RWPE2 (cell line): Measurements from ENCODE around the gene HPX.

Source experiments
- ATAC-seq: fragments of 200-7000 bp; cut with Tn5 transposase; 3 replicates; pipeline ENCODE4 v1.9.1; 2021; ENCODE audit warnings: low read depth
- DNase-seq: peaks from one replicate; pipeline ENCODE4 v3.0.0-alpha.2; 2020; ENCODE audit warnings: low spot score
- H3K27ac ChIP-seq: fragments of 450-650 bp; 2 replicates; pipeline ENCODE4 v1.5.1; 2017; ENCODE audit warnings: mild to moderate bottlenecking; ENCODE audit not compliant: poor library complexity, severe bottlenecking
- H3K27me3 ChIP-seq: fragments of 250-450 bp; sonication (Bioruptor Pico); 2 replicates; pipeline ENCODE4 v1.5.1; 2021; ENCODE audit warnings: mild to moderate bottlenecking, moderate library complexity; ENCODE audit not compliant: insufficient read depth, poor library complexity, severe bottlenecking
- H3K36me3 ChIP-seq: fragments of 250-450 bp; sonication (Bioruptor Pico); 2 replicates; pipeline ENCODE4 v1.5.1; 2020; ENCODE audit warnings: low read depth, mild to moderate bottlenecking, moderate library complexity
- H3K4me1 ChIP-seq: fragments of 250-450 bp; sonication (Bioruptor Pico); 2 replicates; pipeline ENCODE4 v1.5.1; 2021; ENCODE audit warnings: mild to moderate bottlenecking, moderate library complexity; ENCODE audit not compliant: insufficient read depth, poor library complexity, severe bottlenecking
- H3K4me3 ChIP-seq: fragments of 250-450 bp; sonication (Bioruptor Pico); 2 replicates; pipeline ENCODE4 v1.5.1; 2021; ENCODE audit warnings: mild to moderate bottlenecking, moderate library complexity; ENCODE audit not compliant: severe bottlenecking
- H3K9me3 ChIP-seq: fragments of 250-450 bp; sonication (Bioruptor Pico); 2 replicates; pipeline ENCODE4 v1.5.1; 2021; ENCODE audit warnings: mild to moderate bottlenecking, moderate library complexity; ENCODE audit not compliant: severe bottlenecking
- CTCF ChIP-seq: fragments of 450-650 bp; IDR thresholded peaks from one replicate; pipeline ENCODE4 v1.5.1; 2017; ENCODE audit warnings: mild to moderate bottlenecking, moderate library complexity; ENCODE audit not compliant: poor library complexity, severe bottlenecking

The HPX gene

GRCh38 chr11:6413791-6414201 lies 27.0 kb downstream of the HPX start:
- no peak overlapping the region for H3K4me3 ChIP-seq
- no peak for ATAC-seq
- no peak for TF ChIP-seq CTCF
- H3K27me3 ChIP-seq = no peaks in the 10 kb centered on the region
- H3K36me3 ChIP-seq = no peaks in the 10 kb centered on the region
- DNase-seq = no peak
- no peaks in the 10 kb centered on the region for H3K9me3 ChIP-seq
- H3K4me1 ChIP-seq = peaks cover 3% of the 10 kb centered on the region
- no peak overlapping the region for H3K27ac ChIP-seq

- H3K9me3 ChIP-seq = no peaks in the 10 kb centered on the region
- no peak overlapping the region for H3K4me3 ChIP-seq
- DNase-seq (no peak), ATAC-seq (no peak)
- H3K36me3 ChIP-seq = no peaks in the 10 kb centered on the region
- H3K4me1 ChIP-seq = no peaks in the 10 kb centered on the region
- no peak for TF ChIP-seq CTCF
- H3K27me3 ChIP-seq = no peaks in the 10 kb centered on the region
- H3K27ac ChIP-seq = no peak overlapping the region
Measured at GRCh38 chr11:6411594-6412031, 29.2 kb downstream of the HPX start.

GRCh38 chr11:6410695-6411430 lies 29.9 kb downstream of the HPX start:
- Histone ChIP-seq H3K36me3 (no peaks in the 10 kb centered on the region), H3K4me3 (no peak overlapping the region), H3K27ac (no peak overlapping the region), H3K4me1 (no peaks in the 10 kb centered on the region), H3K27me3 (no peaks in the 10 kb centered on the region), H3K9me3 (no peaks in the 10 kb centered on the region)
- no peak for TF ChIP-seq CTCF
- no peak for DNase-seq
- ATAC-seq = no peak

- Histone ChIP-seq H3K27ac (no peak overlapping the region), H3K4me1 (no peaks in the 10 kb centered on the region), H3K9me3 (no peaks in the 10 kb centered on the region), H3K27me3 (no peaks in the 10 kb centered on the region), H3K36me3 (no peaks in the 10 kb centered on the region), H3K4me3 (no peak overlapping the region)
- ATAC-seq = no peak
- TF ChIP-seq CTCF = no peak
- no peak for DNase-seq
Measured at GRCh38 chr11:6406370-6406769, 34.4 kb downstream of the HPX start.

- Histone ChIP-seq H3K27ac (no peak overlapping the region), H3K36me3 (no peaks in the 10 kb centered on the region), H3K4me3 (no peak overlapping the region), H3K4me1 (no peaks in the 10 kb centered on the region), H3K9me3 (no peaks in the 10 kb centered on the region), H3K27me3 (no peaks in the 10 kb centered on the region)
- DNase-seq (no peak), ATAC-seq (no peak)
- no peak for TF ChIP-seq CTCF
Measured at GRCh38 chr11:6405846-6406245, 34.9 kb downstream of the HPX start.
